IPS DF 6.9 (cell line): ENCODE measurements around the gene POP4.
"Not testable (repeated sequence)": the region's sequence is repeated elsewhere in the genome, so short reads cannot be mapped to it uniquely, and the experiment has no call there.

Experiments
- DNase-seq: peaks from one replicate; pipeline ENCODE4 v3.0.0-alpha.2; 2013; ENCODE audit warnings: low read depth, low spot score
- H3K27ac ChIP-seq: one replicate; pipeline ENCODE4 v1.5.1; 2013; ENCODE audit warnings: low read length, control low read depth
- H3K27me3 ChIP-seq: 2 replicates; pipeline ENCODE4 v1.6.1; 2013; ENCODE audit warnings: mild to moderate bottlenecking, low read length; ENCODE audit not compliant: control insufficient read depth, insufficient read depth
- H3K36me3 ChIP-seq: 2 replicates; pipeline ENCODE4 v1.6.1; 2013; ENCODE audit warnings: low read length; ENCODE audit not compliant: control insufficient read depth, insufficient read depth
- H3K4me1 ChIP-seq: 2 replicates; pipeline ENCODE4 v1.6.1; 2013; ENCODE audit warnings: low read length; ENCODE audit not compliant: control insufficient read depth, insufficient read depth
- H3K4me3 ChIP-seq: 2 replicates; pipeline ENCODE4 v1.5.1; 2013; ENCODE audit warnings: mild to moderate bottlenecking, low read length
- H3K9me3 ChIP-seq: 2 replicates; pipeline ENCODE4 v1.6.1; 2013; ENCODE audit warnings: low read length, inconsistent platforms; ENCODE audit not compliant: control insufficient read depth, insufficient read depth
- WGBS: extraction: QIAGEN DNeasy Blood & Tissue Kit; methylation state at CpG from one replicate; pipeline ENCODE4 v1.1.7; 2013; ENCODE audit warnings: mixed read lengths, missing lambda C conversion rate; ENCODE audit not compliant: insufficient read length, insufficient coverage; 5-methylcytosine and 5-hydroxymethylcytosine counted together

The POP4 gene, protein sequence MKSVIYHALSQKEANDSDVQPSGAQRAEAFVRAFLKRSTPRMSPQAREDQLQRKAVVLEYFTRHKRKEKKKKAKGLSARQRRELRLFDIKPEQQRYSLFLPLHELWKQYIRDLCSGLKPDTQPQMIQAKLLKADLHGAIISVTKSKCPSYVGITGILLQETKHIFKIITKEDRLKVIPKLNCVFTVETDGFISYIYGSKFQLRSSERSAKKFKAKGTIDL

DNA sequence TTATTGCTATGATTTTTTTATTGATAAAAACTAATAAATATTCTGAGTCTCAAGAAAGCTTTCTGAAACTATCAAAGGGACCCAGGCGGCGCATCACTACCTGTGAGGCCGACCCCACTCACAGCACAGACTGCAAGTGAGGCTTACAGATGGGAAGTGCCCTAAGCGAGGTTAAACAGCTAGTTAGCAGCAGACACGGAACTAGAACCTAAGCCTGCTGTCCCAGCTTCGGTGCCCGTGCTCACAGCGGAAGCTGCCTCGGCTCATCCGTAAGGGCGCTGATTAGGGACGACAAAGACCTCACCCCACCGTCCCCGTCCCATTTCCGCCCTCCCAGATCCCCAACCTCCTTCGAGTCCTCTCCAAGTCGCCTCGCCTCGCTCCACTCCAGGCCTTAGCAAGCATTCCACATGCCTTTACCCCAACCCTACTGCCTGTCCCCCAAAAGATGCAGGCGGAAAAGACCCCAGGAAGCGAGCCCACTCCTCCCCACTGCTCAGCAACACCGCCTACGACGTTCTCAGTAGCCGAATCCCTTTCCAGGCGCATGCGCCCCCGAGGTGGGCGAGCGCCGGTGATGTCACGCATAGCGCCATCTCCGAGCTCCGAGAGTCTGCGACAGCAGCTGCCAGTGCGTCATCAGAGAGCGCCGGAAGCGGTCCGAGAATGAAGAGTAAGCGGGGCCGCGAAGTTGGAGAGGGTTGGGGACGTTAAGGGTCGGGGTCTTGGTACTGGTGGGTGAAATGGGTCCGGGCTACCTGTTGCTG is at the start of gene POP4:
Gene POP4 (plus strand): TSS at position 631 of the 767 bp plus-strand sequence. CDS start 36 bp downstream, at position 667.
- Histone ChIP-seq H3K4me1 (no peaks in the 10 kb centered on the region), H3K36me3 (0 out of 2 replicates have a peak, but pooled peaks cover 2% of the 10 kb centered on the region), H3K27me3 (no peaks in the 10 kb centered on the region), H3K27ac (no peak within 1 kb of the TSS), H3K4me3 (peak within 1 kb of the TSS; percentile 85), H3K9me3 (no peaks in the 10 kb centered on the region)
- WGBS: no CpG with 5 or more reads among the region's 47 CpGs
- DNase-seq: peak; percentile 98

DNA sequence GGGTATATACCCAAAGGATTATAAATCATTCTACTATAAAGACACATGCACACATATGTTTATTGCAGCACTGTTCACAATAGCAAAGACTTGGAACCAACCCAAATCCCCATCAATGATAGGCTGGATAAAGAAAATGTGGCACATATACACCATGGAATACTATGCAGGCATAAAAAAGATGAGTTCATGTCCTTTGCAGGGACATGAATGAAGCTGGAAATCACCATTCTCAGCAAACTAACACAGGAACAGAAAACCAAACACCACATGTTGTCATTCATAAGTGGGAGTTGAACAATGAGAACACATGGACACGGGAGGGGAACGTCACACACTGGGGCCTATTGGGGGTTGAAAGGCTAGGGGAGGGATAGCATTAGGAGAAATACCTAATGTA is 47.0 kb upstream of the POP4 start:
- not testable (repeated sequence) for DNase-seq, H3K27ac ChIP-seq, H3K27me3 ChIP-seq, H3K4me1 ChIP-seq, H3K4me3 ChIP-seq, H3K36me3 ChIP-seq, H3K9me3 ChIP-seq
- WGBS: no CpG with 5 or more reads among the region's 2 CpGs

DNA sequence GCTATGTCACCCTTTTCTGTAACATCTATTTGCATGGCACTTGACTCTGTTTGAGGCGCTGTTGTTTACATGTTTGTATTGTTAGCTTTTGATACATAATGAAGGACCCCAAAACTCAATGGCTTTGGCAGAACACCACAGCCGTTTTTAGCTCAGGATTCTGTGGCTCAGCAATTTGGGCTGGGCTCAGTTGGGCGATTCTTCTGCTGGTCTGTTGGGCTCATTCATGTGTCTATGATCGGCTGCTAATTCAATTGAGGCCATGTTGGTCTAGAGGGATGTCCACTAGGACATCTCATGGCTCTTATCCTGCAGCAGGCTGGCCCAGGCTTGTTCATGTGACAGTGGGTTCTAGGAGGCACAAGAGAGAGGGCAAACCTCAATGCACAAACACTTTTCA is 46.3 kb upstream of the POP4 start:
- H3K36me3 ChIP-seq: no peaks in the 10 kb centered on the region
- no peaks in the 10 kb centered on the region for H3K27me3 ChIP-seq
- no CpG with 5 or more reads among the region's 4 CpGs for WGBS
- no peak overlapping the region for H3K27ac ChIP-seq
- H3K9me3 ChIP-seq: no peaks in the 10 kb centered on the region
- H3K4me1 ChIP-seq: no peaks in the 10 kb centered on the region
- DNase-seq: no peak
- no peak overlapping the region for H3K4me3 ChIP-seq

DNA sequence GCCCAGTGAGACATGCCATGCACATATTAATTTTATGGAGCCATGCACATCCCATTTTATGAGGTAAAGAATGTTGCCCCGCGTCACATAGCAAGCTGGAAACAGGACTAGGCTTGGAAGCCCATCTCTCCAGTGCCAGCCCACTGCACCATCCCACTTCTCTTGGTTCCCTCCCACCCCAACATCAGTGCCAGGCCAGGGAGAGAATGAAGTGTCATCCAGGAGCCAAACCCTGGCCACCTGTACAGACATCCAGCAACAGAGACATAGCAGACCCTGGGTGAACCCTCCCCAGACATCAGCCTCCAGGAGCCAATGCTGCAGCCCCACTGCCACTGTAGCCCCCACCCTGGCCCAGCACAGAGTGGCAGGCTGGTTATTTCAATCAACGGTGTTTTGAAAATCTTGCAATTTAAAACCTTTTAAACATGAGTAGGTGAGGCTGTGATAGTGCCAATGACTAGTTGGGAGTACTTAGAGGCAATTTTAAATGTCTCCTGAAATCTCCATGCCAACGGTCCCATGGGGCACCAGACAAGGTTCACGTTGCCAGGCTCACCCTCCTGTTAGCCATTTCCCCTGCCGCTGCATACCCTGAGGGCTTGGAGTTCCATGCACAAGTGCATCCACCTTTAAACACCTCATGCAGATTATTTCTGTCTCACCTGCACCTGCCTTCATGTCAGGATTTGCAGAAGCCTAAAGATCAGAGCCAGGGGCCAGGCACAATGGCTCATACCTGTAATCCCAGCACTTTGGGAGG is 45.6 kb upstream of the POP4 start:
- WGBS: no CpG with 5 or more reads among the region's 6 CpGs
- Histone ChIP-seq H3K27ac (no peak overlapping the region), H3K9me3 (no peaks in the 10 kb centered on the region), H3K4me3 (no peak overlapping the region), H3K36me3 (no peaks in the 10 kb centered on the region), H3K4me1 (no peaks in the 10 kb centered on the region), H3K27me3 (no peaks in the 10 kb centered on the region)
- DNase-seq: no peak

DNA sequence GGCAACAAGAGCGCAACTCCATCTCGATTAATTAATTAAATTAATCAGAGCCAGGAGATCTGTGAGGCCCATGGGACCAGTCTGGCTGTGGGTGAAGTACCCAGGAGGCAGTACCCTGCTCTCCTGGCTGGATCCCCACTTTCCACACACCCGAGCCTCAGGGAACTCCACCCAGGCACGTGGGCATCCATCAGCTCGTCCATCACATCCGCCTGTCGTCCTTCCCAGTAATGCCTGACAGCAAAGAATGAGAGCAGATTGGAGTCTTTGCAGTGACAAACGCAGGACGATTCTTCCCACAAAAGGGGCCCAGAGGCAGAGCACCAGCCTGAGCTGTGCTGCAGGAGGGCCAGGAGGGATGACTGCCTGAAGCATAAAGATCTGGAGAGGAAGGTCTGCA is 44.5 kb upstream of the POP4 start:
- no peak for DNase-seq
- H3K27me3 ChIP-seq: no peaks in the 10 kb centered on the region
- WGBS: no CpG with 5 or more reads among the region's 9 CpGs
- no peak overlapping the region for H3K4me3 ChIP-seq
- H3K9me3 ChIP-seq: no peaks in the 10 kb centered on the region
- H3K36me3 ChIP-seq: no peaks in the 10 kb centered on the region
- H3K4me1 ChIP-seq: no peaks in the 10 kb centered on the region
- no peak overlapping the region for H3K27ac ChIP-seq

DNA sequence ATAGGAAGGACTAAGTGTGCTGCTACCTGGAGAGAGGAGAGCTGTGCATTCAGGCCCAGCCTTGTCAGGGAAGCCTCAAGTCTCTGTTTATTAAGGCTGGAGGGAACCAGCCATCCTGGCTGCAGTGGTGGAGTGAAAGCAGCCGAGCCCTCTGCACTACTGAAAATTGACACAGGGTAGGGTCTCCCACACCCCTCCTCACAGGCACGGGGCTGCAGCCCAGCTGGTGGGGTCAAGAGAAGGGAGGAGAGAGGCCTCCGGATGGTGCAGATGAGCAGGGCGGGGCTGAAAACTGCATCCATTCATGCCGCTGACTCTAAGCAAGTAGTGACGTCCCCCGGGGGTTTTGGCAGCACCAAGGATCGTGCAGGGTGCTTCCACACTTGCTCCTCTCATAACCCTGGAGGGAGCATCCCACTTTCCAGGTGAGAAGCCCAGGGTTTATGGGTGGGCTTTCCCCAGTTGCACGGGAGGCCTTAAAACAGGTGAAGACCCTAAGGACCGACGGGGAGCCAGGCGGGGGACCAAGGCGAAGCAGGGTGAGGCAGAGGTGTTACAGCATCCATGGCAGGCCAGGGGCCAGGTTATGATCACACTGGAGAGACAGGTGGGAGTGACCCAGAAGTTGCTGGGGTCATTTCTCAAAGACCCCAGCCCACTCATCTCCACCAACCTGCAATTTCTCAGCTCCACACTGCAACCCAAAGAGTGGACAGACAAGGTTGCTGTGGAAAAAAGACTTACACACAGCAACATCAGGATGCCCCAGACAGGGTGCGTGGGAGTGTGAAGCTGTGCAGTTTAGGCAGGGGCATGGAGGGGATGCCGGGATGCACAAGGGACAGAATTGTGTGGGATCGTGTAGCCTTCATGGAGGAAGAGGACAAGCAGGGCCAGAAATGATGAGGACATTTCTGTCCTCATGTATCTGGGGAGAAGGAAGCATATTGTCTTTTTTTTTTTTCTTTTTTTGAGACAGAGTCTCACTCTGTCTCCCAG is 43.5 kb upstream of the POP4 start:
- Histone ChIP-seq H3K36me3 (no peaks in the 10 kb centered on the region), H3K4me1 (no peaks in the 10 kb centered on the region), H3K9me3 (no peaks in the 10 kb centered on the region), H3K4me3 (no peak overlapping the region), H3K27ac (no peak overlapping the region), H3K27me3 (no peaks in the 10 kb centered on the region)
- no CpG with 5 or more reads among the region's 16 CpGs for WGBS
- DNase-seq: no peak

DNA sequence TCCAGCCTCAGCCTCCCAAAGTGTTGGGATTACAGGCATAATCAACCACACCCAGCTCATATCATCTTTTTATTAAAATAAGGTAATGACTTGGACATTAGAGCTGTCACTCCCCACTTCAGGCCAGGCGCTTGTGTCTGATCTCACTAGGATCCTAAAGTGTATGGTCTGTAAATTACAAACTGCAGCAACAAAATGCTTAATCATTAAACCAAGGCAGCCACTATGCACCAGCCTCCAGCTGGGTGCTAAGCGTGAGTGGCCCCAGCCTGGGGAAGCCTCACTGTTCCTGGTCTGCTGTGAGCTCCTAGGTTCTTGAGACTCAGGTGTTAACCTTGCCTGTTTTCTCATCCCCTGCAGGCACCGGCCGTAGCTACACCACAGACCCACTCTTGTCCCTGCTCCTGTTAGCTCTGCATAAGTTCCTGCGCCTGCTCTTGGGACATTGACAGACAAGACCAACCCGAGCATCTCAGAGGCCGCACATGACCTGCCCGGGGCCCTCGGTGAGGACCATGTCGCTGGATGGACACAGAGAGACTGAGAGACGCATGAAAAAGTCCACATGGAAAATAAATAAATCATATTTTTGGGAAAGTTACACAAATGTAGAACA is 42.5 kb upstream of the POP4 start:
- Histone ChIP-seq H3K27ac (no peak overlapping the region), H3K9me3 (no peaks in the 10 kb centered on the region), H3K27me3 (no peaks in the 10 kb centered on the region), H3K4me3 (no peak overlapping the region), H3K36me3 (no peaks in the 10 kb centered on the region), H3K4me1 (0 out of 2 replicates have a peak, but pooled peaks cover 2% of the 10 kb centered on the region)
- WGBS: no CpG with 5 or more reads among the region's 11 CpGs
- DNase-seq: no peak

DNA sequence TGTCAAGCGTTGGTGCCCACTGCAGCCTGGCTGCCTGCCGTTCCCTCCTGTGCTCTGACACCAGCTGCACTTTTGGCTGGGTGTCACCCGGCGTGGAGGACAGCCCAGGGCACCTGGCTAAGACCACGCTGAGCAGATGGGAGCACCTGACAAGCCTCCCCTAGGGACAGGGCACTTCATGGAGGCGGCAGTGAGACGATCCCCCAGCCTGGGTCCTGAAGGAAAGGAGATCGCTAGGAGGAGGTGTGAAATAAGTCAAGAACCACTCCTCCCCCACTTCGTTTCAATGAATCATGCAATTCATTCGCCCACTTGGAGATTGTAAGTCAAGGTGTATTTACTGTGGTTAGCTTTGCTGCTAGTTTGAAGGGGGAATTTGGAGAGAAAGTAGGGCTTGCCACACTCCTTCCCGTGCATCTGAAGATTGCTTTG is 41.5 kb upstream of the POP4 start:
- no peak for DNase-seq
- Histone ChIP-seq H3K36me3 (no peaks in the 10 kb centered on the region), H3K4me3 (no peak overlapping the region), H3K27me3 (no peaks in the 10 kb centered on the region), H3K9me3 (no peaks in the 10 kb centered on the region), H3K4me1 (0 out of 2 replicates have a peak, but pooled peaks cover 2% of the 10 kb centered on the region), H3K27ac (no peak overlapping the region)
- no CpG with 5 or more reads among the region's 11 CpGs for WGBS

DNA sequence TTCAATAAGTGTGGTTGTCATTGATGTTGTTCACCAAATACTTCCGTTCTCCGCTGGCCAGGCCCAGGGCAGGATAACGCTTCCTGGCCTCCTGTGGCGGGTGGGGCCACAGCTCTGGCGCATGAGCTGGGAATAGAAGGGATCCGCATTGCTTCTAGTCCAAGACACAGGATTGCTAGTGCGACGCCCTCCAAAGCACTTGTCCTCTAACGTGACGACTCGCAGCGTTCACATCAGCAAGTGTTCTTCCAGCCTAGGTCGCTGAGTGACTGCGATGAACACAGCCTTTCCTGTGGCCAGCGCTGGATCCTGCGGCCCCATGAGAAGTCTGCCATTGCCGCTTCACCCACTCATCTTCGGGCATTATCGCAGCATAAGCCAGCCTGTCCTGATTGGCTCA is 40.9 kb upstream of the POP4 start:
- no peak overlapping the region for H3K4me3 ChIP-seq
- no peak overlapping the region for H3K27ac ChIP-seq
- DNase-seq: no peak
- WGBS: no CpG with 5 or more reads among the region's 19 CpGs
- H3K9me3 ChIP-seq: no peaks in the 10 kb centered on the region
- 0 out of 2 replicates have a peak, but pooled peaks cover 2% of the 10 kb centered on the region for H3K4me1 ChIP-seq
- H3K27me3 ChIP-seq: no peaks in the 10 kb centered on the region
- H3K36me3 ChIP-seq: no peaks in the 10 kb centered on the region
